K562 (cell line): Measurements from ENCODE around the gene TNNT2.

Experiments
- ASH1L ChIP-seq: fragments of 450-650 bp; IDR thresholded peaks from 2 replicates; pipeline ENCODE4 v1.6.1; 2018; ENCODE audit warnings: borderline replicate concordance, mild to moderate bottlenecking, low read depth; ENCODE audit not compliant: partially characterized antibody
- EGR1 ChIP-seq: fragments of 450-650 bp; conservative IDR thresholded peaks from 2 replicates; pipeline ENCODE4 v1.6.1; 2017; ENCODE audit warnings: mild to moderate bottlenecking
- FIP1L1 ChIP-seq: fragments of 200-400 bp; formaldehyde crosslinking; IDR thresholded peaks from 2 replicates; pipeline ENCODE4 v1.6.1; 2018; ENCODE audit warnings: mild to moderate bottlenecking, low read depth, low read length; ENCODE audit not compliant: poor library complexity, severe bottlenecking
- FOXM1 ChIP-seq, 2 experiments: fragments of 450-650 bp in 1 of 2; sonication (generic) in 1 of 2; formaldehyde crosslinking in 1 of 2; IDR thresholded peaks; 2 replicates each; pipeline versions ENCODE4 v1.6.1 to v1.9.0; 2017 to 2022; ENCODE audit warnings: low read depth in 2 of 2, mild to moderate bottlenecking in 2 of 2, missing genetic modification reagents in 1 of 2, moderate library complexity in 1 of 2
- MAFK ChIP-seq: IDR thresholded peaks from 2 replicates; pipeline ENCODE4 v1.6.1; 2011; ENCODE audit warnings: low read length, improper control_type of control experiment
- SRSF3 ChIP-seq: fragments of 200-400 bp; formaldehyde crosslinking; IDR thresholded peaks from 2 replicates; pipeline ENCODE4 v1.6.1; 2016; ENCODE audit warnings: mild to moderate bottlenecking, low read length, moderate library complexity; ENCODE audit not compliant: insufficient read depth
- TARDBP ChIP-seq: fragments of 450-650 bp; IDR thresholded peaks from 2 replicates; pipeline ENCODE4 v1.6.1; 2016
- ZFP1 ChIP-seq: fragments of 450-650 bp; formaldehyde crosslinking; IDR thresholded peaks from 2 replicates; pipeline ENCODE4 v1.4.0; 2020; ENCODE audit warnings: mild to moderate bottlenecking, mixed read lengths
- ZNF586 ChIP-seq: fragments of 450-650 bp; formaldehyde crosslinking; conservative IDR thresholded peaks from 2 replicates; pipeline ENCODE4 v1.4.0; 2020; ENCODE audit warnings: mild to moderate bottlenecking, moderate library complexity
- TF ChIP-seq, protein P1 (sequence below), 3 experiments: IDR thresholded peaks in 2 of 3; conservative IDR thresholded peaks in 1 of 3; 2 replicates each; pipeline ENCODE4 v1.5.1; 2011 to 2012; ENCODE audit warnings: low read length in 3 of 3, mild to moderate bottlenecking in 3 of 3, control low read depth in 2 of 3, improper control_type of control experiment in 1 of 3, inconsistent platforms in 1 of 3, low read depth in 1 of 3, mixed read lengths in 1 of 3, moderate library complexity in 1 of 3; ENCODE audit not compliant: insufficient read depth in 2 of 3
- TF ChIP-seq, protein P2 (sequence below): sonication (generic); formaldehyde crosslinking; IDR thresholded peaks from 2 replicates; pipeline ENCODE4 v1.8.1; 2023; ENCODE audit warnings: mild to moderate bottlenecking, missing genetic modification reagents

DNA sequence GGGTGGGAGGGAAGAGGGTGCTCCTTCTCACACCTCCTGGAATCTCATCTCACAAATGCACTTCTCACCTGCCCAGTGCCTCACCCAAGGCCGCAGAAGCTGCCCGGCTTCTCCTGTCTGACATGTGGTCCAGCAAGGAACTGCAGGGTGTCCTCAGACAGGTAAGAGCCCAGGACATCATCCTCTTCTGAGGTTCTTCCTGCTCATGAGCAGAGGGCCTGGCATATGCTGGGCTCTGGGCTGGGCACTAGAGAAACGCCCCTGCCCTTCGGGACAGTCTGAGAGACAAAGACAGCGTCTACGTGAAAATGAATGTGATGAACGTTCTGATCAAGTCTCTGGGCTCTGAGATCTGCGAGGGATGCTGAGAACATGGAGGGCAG is 51.8 kb downstream of the TNNT2 start:
- TF ChIP-seq FOXM1 (IDR thresholded peaks at IDR 0.05; ENCODE audit: low read depth) (no peak), FOXM1 (CRISPR knock-in tag; IDR thresholded peaks at IDR 0.05; ENCODE audit: low read depth) (no peak), FIP1L1 (no peak), ZNF586 (CRISPR knock-in tag) (no peak), MAFK (no peak), TARDBP (no peak), EGR1 (no peak), SRSF3 (no peak), ZFP1 (no peak), ASH1L (no peak)
- TF ChIP-seq, protein P1, sequence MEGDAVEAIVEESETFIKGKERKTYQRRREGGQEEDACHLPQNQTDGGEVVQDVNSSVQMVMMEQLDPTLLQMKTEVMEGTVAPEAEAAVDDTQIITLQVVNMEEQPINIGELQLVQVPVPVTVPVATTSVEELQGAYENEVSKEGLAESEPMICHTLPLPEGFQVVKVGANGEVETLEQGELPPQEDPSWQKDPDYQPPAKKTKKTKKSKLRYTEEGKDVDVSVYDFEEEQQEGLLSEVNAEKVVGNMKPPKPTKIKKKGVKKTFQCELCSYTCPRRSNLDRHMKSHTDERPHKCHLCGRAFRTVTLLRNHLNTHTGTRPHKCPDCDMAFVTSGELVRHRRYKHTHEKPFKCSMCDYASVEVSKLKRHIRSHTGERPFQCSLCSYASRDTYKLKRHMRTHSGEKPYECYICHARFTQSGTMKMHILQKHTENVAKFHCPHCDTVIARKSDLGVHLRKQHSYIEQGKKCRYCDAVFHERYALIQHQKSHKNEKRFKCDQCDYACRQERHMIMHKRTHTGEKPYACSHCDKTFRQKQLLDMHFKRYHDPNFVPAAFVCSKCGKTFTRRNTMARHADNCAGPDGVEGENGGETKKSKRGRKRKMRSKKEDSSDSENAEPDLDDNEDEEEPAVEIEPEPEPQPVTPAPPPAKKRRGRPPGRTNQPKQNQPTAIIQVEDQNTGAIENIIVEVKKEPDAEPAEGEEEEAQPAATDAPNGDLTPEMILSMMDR (IDR thresholded peaks at IDR 0.05 in 2 of 3, conservative IDR thresholded peaks at IDR 0.05 in 1 of 3; ENCODE audit: insufficient read depth in 2 of 3, low read depth in 1 of 3, low read length in 3 of 3): no peak
- TF ChIP-seq, protein P2, sequence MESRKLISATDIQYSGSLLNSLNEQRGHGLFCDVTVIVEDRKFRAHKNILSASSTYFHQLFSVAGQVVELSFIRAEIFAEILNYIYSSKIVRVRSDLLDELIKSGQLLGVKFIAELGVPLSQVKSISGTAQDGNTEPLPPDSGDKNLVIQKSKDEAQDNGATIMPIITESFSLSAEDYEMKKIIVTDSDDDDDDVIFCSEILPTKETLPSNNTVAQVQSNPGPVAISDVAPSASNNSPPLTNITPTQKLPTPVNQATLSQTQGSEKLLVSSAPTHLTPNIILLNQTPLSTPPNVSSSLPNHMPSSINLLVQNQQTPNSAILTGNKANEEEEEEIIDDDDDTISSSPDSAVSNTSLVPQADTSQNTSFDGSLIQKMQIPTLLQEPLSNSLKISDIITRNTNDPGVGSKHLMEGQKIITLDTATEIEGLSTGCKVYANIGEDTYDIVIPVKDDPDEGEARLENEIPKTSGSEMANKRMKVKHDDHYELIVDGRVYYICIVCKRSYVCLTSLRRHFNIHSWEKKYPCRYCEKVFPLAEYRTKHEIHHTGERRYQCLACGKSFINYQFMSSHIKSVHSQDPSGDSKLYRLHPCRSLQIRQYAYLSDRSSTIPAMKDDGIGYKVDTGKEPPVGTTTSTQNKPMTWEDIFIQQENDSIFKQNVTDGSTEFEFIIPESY (CRISPR knock-in tag): no peak
